Activated CD8-positive, alpha-beta T cell treated with anti-CD3 and anti-CD28 coated beads for 36 hours (primary cell): Measurements from ENCODE around the gene TRPM6. TPM values are rescaled to one million over a fixed set of nuclear protein-coding genes. Genes with fewer than 3 reads are reported as not detected.
A peak's percentile ranks its signal among the peaks of the same experiment; 100 is the strongest.

Experiments used
- ATAC-seq: fragments of 200-7000 bp; cut with Tn5 transposase; one replicate; pipeline ENCODE4 v1.10.0; 2021; ENCODE audit warnings: mild to moderate bottlenecking, moderate library complexity
- CTCF ChIA-PET: fragments of 350-600 bp; sonication (Branson Sonifier 250); formaldehyde crosslinking; loops from one replicate; lab custom pipeline; 2021; ENCODE audit warnings: antibody characterized with exemption; lab: Charles Lee
- POLR2A ChIA-PET: fragments of 350-600 bp; sonication (Branson Sonifier 250); formaldehyde crosslinking; loops from one replicate; lab custom pipeline; 2021; ENCODE audit warnings: antibody characterized with exemption; lab: Charles Lee
- DNase-seq: peaks from one replicate; pipeline ENCODE4 v3.0.0-alpha.2; 2020
- H3K27ac Mint-ChIP-seq: one replicate; pipeline ENCODE4 v1.8.0; 2021; ENCODE audit warnings: mild to moderate bottlenecking, mixed read lengths
- H3K27me3 Mint-ChIP-seq: one replicate; pipeline ENCODE4 v1.8.0; 2021; ENCODE audit warnings: mixed read lengths
- H3K36me3 Mint-ChIP-seq: one replicate; pipeline ENCODE4 v1.8.0; 2021; ENCODE audit warnings: low read depth, mixed read lengths
- H3K4me1 Mint-ChIP-seq: one replicate; pipeline ENCODE4 v1.8.0; 2021; ENCODE audit warnings: low read depth, mixed read lengths
- H3K4me3 Mint-ChIP-seq: one replicate; pipeline ENCODE4 v1.8.0; 2021; ENCODE audit warnings: mild to moderate bottlenecking, moderate library complexity, mixed read lengths
- H3K9me3 Mint-ChIP-seq: one replicate; pipeline ENCODE4 v1.8.0; 2021; ENCODE audit warnings: mixed read lengths
- intact Hi-C: fragments of 100-400 bp; cut with micrococcal nuclease; formaldehyde crosslinking; loops from one replicate; pipeline ENCODE4 v1.10.0; 2022
- total RNA-seq, 2 experiments: library from RNA; stranded (reverse); gene quantifications; one replicate each; pipeline ENCODE4 v1.2.3, GENCODE V29; 2021
- TF ChIP-seq, protein P1 (sequence below): fragments of 200-600 bp; IDR thresholded peaks from one replicate; pipeline ENCODE4 v1.8.0; 2022; ENCODE audit warnings: antibody characterized with exemption, mild to moderate bottlenecking

Gene TRPM6
- total RNA-seq, 2 experiments from 2014 or later, result not detected

DNA sequence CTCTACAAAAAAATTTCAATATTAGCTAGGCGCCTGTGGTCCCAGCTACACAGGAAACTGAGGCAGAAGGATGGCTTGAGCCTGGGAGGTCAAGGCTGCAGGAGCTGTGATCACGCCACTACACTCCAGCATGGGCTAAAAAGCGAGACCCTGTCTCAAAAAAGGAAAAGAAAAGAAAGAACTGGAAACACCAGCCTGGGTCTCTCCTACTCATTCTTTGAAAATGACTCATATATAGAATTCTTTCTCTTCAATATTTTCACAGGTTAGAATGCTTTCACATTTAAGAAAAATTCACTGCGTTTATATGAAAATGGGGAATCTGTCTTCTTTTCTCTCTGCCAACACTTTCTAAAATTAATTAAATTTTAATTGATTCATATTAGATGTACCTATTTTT lies 115.6 kb downstream of the TRPM6 start:
- H3K4me1 Mint-ChIP-seq, result peaks cover 11% of the 10 kb centered on the region
- no peaks in the 10 kb centered on the region for H3K9me3 Mint-ChIP-seq
- no peaks in the 10 kb centered on the region for H3K36me3 Mint-ChIP-seq
- DNase-seq, result no peak
- peaks cover 25% of the 10 kb centered on the region for H3K27me3 Mint-ChIP-seq
- ChIA-PET POLR2A (no interaction called here), CTCF (interaction anchor here (0.8 to 10.8 kb wide), 8 partner anchors 11 to 312 kb away, joined by 3 to 161 read pairs (median 6); no protein-coding TSS in a partner anchor)
- intact Hi-C loops, result no loop called here
- H3K4me3 Mint-ChIP-seq, result no peak overlapping the region
- TF ChIP-seq, protein P1, sequence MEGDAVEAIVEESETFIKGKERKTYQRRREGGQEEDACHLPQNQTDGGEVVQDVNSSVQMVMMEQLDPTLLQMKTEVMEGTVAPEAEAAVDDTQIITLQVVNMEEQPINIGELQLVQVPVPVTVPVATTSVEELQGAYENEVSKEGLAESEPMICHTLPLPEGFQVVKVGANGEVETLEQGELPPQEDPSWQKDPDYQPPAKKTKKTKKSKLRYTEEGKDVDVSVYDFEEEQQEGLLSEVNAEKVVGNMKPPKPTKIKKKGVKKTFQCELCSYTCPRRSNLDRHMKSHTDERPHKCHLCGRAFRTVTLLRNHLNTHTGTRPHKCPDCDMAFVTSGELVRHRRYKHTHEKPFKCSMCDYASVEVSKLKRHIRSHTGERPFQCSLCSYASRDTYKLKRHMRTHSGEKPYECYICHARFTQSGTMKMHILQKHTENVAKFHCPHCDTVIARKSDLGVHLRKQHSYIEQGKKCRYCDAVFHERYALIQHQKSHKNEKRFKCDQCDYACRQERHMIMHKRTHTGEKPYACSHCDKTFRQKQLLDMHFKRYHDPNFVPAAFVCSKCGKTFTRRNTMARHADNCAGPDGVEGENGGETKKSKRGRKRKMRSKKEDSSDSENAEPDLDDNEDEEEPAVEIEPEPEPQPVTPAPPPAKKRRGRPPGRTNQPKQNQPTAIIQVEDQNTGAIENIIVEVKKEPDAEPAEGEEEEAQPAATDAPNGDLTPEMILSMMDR, result no peak
- ATAC-seq, result no peak
- no peak overlapping the region for H3K27ac Mint-ChIP-seq

DNA sequence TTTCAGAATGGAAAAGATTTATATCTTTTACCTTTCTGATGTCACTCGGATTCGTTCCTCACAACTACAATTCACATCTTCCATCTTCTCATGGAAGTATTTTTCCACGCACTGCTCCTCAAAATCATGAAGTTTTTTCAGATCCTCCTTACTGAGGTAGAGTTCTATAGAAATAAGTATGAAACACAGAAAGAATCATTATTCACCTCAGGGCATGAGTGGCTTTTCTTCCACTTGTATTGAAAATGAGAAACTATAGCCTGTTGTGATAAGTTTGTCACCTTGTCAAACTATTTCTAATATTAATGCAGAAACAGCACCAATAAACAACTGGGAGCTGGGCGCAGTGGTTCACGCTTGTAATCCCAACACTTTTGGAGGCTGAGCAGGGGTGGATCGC lies 116.0 kb downstream of the TRPM6 start:
- peaks cover 25% of the 10 kb centered on the region for H3K27me3 Mint-ChIP-seq
- TF ChIP-seq, protein P1, result no peak
- DNase-seq, result no peak
- CTCF ChIA-PET, result interaction anchor here (0.8 to 10.8 kb wide), 7 partner anchors 12 to 312 kb away, joined by 3 to 161 read pairs (median 4); no protein-coding TSS in a partner anchor
- intact Hi-C loops, result no loop called here
- H3K4me1 Mint-ChIP-seq, result peaks cover 10% of the 10 kb centered on the region
- H3K27ac Mint-ChIP-seq, result no peak overlapping the region
- H3K4me3 Mint-ChIP-seq, result no peak overlapping the region
- H3K9me3 Mint-ChIP-seq, result no peaks in the 10 kb centered on the region
- POLR2A ChIA-PET, result no interaction called here
- no peaks in the 10 kb centered on the region for H3K36me3 Mint-ChIP-seq
- ATAC-seq, result no peak

DNA sequence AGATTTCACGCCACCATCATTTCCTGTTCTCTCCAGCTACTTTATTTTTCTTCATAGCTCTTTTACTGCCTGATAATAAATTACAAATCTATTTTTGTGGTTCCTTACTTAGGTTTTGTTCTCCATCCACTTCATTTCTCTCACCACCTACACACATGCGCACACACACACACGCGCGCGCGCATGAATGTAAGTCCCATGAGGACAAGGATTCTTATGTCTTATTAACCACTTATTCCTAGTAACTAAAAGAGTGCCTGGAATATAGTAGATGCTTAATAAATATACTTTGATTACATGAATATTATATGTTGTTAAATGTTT lies 116.5 kb downstream of the TRPM6 start:
- H3K4me1 Mint-ChIP-seq, result peaks cover 10% of the 10 kb centered on the region
- ATAC-seq (no peak), DNase-seq (peak; percentile 27)
- peaks cover 25% of the 10 kb centered on the region for H3K27me3 Mint-ChIP-seq
- TF ChIP-seq, protein P1, result peak; percentile 11
- POLR2A ChIA-PET, result no interaction called here
- no peaks in the 10 kb centered on the region for H3K36me3 Mint-ChIP-seq
- H3K9me3 Mint-ChIP-seq, result no peaks in the 10 kb centered on the region
- intact Hi-C loops, result no loop called here
- no peak overlapping the region for H3K27ac Mint-ChIP-seq
- CTCF ChIA-PET, result interaction anchor here (0.6 to 10.8 kb wide), 7 partner anchors 8 to 312 kb away, joined by 3 to 161 read pairs (median 4); no protein-coding TSS in a partner anchor
- no peak overlapping the region for H3K4me3 Mint-ChIP-seq

DNA sequence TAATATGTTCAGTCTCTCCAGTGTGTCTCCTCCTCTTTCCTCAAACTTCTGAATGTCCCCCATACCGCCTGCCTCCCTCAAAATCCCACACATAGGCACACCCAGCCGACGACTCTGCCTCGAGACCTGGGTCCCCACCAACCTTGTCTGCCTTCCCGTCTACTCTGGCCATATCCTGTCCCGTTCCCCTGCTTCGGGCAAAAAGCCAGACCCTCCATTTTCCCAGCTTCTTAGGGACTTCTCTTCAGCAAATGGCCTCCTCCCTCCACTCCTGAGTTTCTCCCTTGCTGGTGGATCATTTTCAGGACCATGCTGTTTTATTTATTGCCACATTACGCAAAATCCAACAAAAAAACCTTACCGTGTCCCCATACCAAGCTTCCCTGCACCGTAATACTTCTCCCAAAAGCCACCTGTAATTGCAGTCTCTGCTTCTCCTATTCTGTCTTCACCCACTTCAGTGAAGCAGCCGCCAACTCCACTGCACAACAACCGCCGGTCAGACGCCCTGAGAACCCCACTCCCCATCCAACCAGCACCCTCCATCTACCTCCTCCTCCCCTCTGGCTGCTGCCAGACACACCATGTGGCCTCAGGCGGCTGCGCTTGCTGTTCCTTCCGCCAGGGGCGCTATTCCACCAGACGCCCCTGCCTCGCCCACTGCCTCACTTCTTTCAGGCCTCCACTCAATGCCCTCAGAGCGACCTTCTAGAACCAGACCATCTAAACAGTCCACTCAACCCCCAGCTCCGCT lies 117.0 kb downstream of the TRPM6 start:
- intact Hi-C loops, result no loop called here
- ATAC-seq (peak; percentile 58), DNase-seq (peak; percentile 48)
- ChIA-PET CTCF (interaction anchor here (0.6 to 10.8 kb wide), 8 partner anchors 8 to 313 kb away, joined by 3 to 161 read pairs (median 4); no protein-coding TSS in a partner anchor), POLR2A (no interaction called here)
- no peak overlapping the region for H3K27ac Mint-ChIP-seq
- TF ChIP-seq, protein P1, result peak; percentile 33
- H3K4me3 Mint-ChIP-seq, result no peak overlapping the region
- H3K9me3 Mint-ChIP-seq, result no peaks in the 10 kb centered on the region
- peaks cover 10% of the 10 kb centered on the region for H3K4me1 Mint-ChIP-seq
- no peaks in the 10 kb centered on the region for H3K36me3 Mint-ChIP-seq
- H3K27me3 Mint-ChIP-seq, result peaks cover 25% of the 10 kb centered on the region

DNA sequence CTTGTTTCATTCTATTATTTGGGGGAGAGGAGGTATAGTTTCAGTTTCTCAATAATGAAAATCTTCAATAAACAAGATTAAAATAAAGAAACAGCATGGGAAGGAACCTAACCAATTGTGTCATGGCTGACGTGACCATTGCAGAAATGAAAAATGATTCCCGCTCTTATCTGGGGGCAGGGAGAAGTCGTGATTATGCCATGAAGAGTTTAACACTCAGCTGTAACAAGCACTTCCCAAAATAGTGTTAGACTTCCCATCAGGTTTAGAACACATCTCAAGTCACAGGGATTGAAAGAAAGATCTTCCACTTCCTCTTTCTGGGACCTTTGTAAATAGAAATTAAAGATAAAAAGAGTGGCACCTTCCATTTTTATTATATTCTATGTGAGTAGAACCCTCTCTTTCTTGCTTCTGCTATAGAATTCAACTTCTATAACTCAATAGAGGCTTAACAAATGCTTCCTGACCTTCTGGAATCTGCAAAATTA lies 122.2 kb downstream of the TRPM6 start:
- POLR2A ChIA-PET, result no interaction called here
- no peaks in the 10 kb centered on the region for H3K9me3 Mint-ChIP-seq
- H3K27me3 Mint-ChIP-seq, result peaks cover 16% of the 10 kb centered on the region
- CTCF ChIA-PET, result no interaction called here
- no peaks in the 10 kb centered on the region for H3K4me1 Mint-ChIP-seq
- no peaks in the 10 kb centered on the region for H3K36me3 Mint-ChIP-seq
- TF ChIP-seq, protein P1, result no peak
- no peak for DNase-seq
- intact Hi-C loops, result no loop called here
- H3K27ac Mint-ChIP-seq, result no peak overlapping the region
- no peak for ATAC-seq
- no peak overlapping the region for H3K4me3 Mint-ChIP-seq
